Sigmoid colon (tissue), 4 donors: ENCODE measurements around the gene PDIA6.

ENCODE experiments used
- POLR2A ChIP-seq, 2 donors: fragments of 450-650 bp; IDR thresholded peaks; one replicate each; pipeline ENCODE4 v1.6.1; 2016; ENCODE audit warnings: antibody characterized with exemption in 2 of 2, mild to moderate bottlenecking in 2 of 2, moderate library complexity in 2 of 2
- POLR2AphosphoS5 ChIP-seq, 4 donors: sonication (generic); formaldehyde crosslinking; IDR thresholded peaks; one replicate each; pipeline ENCODE4 v1.6.1; 2017; ENCODE audit warnings: antibody characterized with exemption in 4 of 4
- TF ChIP-seq, protein P1 (sequence below), 4 experiments: fragments of 450-650 bp in 3 of 4; fragments of 200-600 bp in 1 of 4; IDR thresholded peaks; one replicate each; pipeline ENCODE4 v1.5.1; 2016 to 2019; ENCODE audit warnings: antibody characterized with exemption in 4 of 4, mild to moderate bottlenecking in 3 of 4, moderate library complexity in 2 of 4

GRCh38 chr2:10733566-10733925, 79.0 kb downstream of the PDIA6 start:
- no peak for TF ChIP-seq POLR2A (IDR thresholded peaks at IDR 0.05)
- no peak for TF ChIP-seq POLR2AphosphoS5 (IDR thresholded peaks at IDR 0.05)
- TF ChIP-seq, protein P1, sequence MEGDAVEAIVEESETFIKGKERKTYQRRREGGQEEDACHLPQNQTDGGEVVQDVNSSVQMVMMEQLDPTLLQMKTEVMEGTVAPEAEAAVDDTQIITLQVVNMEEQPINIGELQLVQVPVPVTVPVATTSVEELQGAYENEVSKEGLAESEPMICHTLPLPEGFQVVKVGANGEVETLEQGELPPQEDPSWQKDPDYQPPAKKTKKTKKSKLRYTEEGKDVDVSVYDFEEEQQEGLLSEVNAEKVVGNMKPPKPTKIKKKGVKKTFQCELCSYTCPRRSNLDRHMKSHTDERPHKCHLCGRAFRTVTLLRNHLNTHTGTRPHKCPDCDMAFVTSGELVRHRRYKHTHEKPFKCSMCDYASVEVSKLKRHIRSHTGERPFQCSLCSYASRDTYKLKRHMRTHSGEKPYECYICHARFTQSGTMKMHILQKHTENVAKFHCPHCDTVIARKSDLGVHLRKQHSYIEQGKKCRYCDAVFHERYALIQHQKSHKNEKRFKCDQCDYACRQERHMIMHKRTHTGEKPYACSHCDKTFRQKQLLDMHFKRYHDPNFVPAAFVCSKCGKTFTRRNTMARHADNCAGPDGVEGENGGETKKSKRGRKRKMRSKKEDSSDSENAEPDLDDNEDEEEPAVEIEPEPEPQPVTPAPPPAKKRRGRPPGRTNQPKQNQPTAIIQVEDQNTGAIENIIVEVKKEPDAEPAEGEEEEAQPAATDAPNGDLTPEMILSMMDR (IDR thresholded peaks at IDR 0.05): no peak
